Measurements from ENCODE around the gene C17orf67.

DNA sequence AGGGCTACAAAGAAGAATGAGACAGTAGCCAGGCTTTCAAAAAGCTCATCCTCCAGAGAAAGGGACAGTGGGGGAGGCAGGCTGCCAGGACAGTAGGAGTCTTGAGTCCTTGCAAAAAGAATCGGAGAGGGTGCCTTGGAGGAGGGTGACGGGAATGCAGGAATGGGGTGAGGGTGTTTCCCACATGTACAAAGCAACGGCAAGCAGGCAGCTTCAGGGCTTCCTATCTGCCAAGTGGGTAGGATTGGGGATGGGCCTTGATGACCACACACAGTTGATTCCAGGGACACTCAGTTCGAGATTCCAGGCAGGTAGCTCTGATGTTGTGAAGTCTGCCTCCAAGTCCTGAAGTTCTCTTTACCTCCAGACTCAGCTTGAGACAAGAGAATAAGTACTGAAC, 54.4 kb downstream of the C17orf67 start:
- TF ChIP-seq, protein P1, sequence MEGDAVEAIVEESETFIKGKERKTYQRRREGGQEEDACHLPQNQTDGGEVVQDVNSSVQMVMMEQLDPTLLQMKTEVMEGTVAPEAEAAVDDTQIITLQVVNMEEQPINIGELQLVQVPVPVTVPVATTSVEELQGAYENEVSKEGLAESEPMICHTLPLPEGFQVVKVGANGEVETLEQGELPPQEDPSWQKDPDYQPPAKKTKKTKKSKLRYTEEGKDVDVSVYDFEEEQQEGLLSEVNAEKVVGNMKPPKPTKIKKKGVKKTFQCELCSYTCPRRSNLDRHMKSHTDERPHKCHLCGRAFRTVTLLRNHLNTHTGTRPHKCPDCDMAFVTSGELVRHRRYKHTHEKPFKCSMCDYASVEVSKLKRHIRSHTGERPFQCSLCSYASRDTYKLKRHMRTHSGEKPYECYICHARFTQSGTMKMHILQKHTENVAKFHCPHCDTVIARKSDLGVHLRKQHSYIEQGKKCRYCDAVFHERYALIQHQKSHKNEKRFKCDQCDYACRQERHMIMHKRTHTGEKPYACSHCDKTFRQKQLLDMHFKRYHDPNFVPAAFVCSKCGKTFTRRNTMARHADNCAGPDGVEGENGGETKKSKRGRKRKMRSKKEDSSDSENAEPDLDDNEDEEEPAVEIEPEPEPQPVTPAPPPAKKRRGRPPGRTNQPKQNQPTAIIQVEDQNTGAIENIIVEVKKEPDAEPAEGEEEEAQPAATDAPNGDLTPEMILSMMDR (IDR thresholded peaks at IDR 0.05; ENCODE audit: insufficient read depth, low read length, poor library complexity, severe bottlenecking), result no peak
- no peak for TF ChIP-seq EZH2phosphoT487 (conservative IDR thresholded peaks at IDR 0.05; ENCODE audit: low read length)
